RWPE1 (cell line): Measurements from ENCODE around the gene SPATA31C1.

ENCODE experiments used
- CTCF ChIA-PET: fragments of 350-600 bp; sonication (Branson Sonifier 250); formaldehyde crosslinking; extraction: SDS; loops from one replicate; lab custom pipeline; 2021; lab: Yijun Ruan, JAX
- POLR2A ChIA-PET: fragments of 400-600 bp; formaldehyde crosslinking; extraction: SDS; loops from one replicate; lab custom pipeline; 2020; ENCODE audit warnings: antibody characterized with exemption; ENCODE audit not compliant: low non-redundant PET; lab: Yijun Ruan, JAX
- DNase-seq: peaks from one replicate; pipeline ENCODE4 v3.0.0; 2012; ENCODE audit warnings: low spot score
- H3K27ac ChIP-seq: fragments of 450-650 bp; 2 replicates; pipeline ENCODE4 v1.5.1; 2017
- CTCF ChIP-seq: fragments of 450-650 bp; conservative IDR thresholded peaks from 2 replicates; pipeline ENCODE4 v1.5.1; 2017; ENCODE audit warnings: low read depth, mild to moderate bottlenecking

The SPATA31C1 gene

GRCh38 chr9:87880683-87881082 is 37.1 kb upstream of the SPATA31C1 start:
- no peak for TF ChIP-seq CTCF
- no peak overlapping the region for H3K27ac ChIP-seq
- POLR2A ChIA-PET = no interaction called here
- no peak for DNase-seq
- CTCF ChIA-PET = interaction anchor here (0.6 kb wide), 1 partner anchor 739 kb away, joined by 3 read pairs; no protein-coding TSS in a partner anchor

- TF ChIP-seq CTCF = no peak
- H3K27ac ChIP-seq = no peak within 1 kb of the TSS
- no peak for DNase-seq
- CTCF ChIA-PET = interaction anchor here (0.6 to 0.7 kb wide), 2 partner anchors 129 to 159 kb away, joined by 4 to 5 read pairs; no protein-coding TSS in a partner anchor
- POLR2A ChIA-PET = no interaction called here
Observed at GRCh38 chr9:87882627-87883026, 35.1 kb upstream of the SPATA31C1 start, which contains the start of gene SPATA31E1. TSS of gene SPATA31E1 (plus strand) at chr9:87882877. CDS start at chr9:87882892, 15 bp downstream.

- CTCF ChIA-PET = interaction anchor here (0.6 kb wide), 2 partner anchors 33 to 129 kb away, joined by 3 to 5 read pairs; no protein-coding TSS in a partner anchor
- POLR2A ChIA-PET = no interaction called here
- no peak for DNase-seq
- no peak overlapping the region for H3K27ac ChIP-seq
- TF ChIP-seq CTCF = no peak
Observed at GRCh38 chr9:87883274-87883673, 34.5 kb upstream of the SPATA31C1 start.

GRCh38 chr9:87883990-87884389 is 33.8 kb upstream of the SPATA31C1 start:
- H3K27ac ChIP-seq = no peak overlapping the region
- DNase-seq = no peak
- ChIA-PET CTCF (interaction anchor here (0.6 to 1.3 kb wide), 5 partner anchors 30 to 1117 kb away, joined by 3 to 6 read pairs (median 3); no protein-coding TSS in a partner anchor), POLR2A (no interaction called here)
- no peak for TF ChIP-seq CTCF

- no peak for TF ChIP-seq CTCF
- POLR2A ChIA-PET = no interaction called here
- H3K27ac ChIP-seq = no peak overlapping the region
- CTCF ChIA-PET = interaction anchor here (0.6 to 1.3 kb wide), 4 partner anchors 31 to 1116 kb away, joined by 3 to 6 read pairs (median 4); no protein-coding TSS in a partner anchor
- DNase-seq = no peak
Observed at GRCh38 chr9:87884578-87885459, 32.9 kb upstream of the SPATA31C1 start.

GRCh38 chr9:87885484-87886189 is 32.1 kb upstream of the SPATA31C1 start:
- H3K27ac ChIP-seq = no peak overlapping the region
- no peak for TF ChIP-seq CTCF

More at GRCh38 chr9:87885484-87886189, 32.1 kb upstream of the SPATA31C1 start:
- ChIA-PET POLR2A (no interaction called here), CTCF (no interaction called here)
- DNase-seq = no peak
